Left ventricle myocardium inferior (tissue), 1 donor: Measurements from ENCODE around the gene PPARG. TPM values are rescaled to one million over a fixed set of nuclear protein-coding genes. Genes with fewer than 3 reads are reported as not detected.
"Not testable (repeated sequence)": the region's sequence is repeated elsewhere in the genome, so short reads cannot be mapped to it uniquely, and the experiment has no call there.

Experiments
- DNase-seq: peaks from one replicate; pipeline ENCODE4 v3.0.0-alpha.2; 2020
- H3K27ac ChIP-seq: fragments of 200-600 bp; replicated peaks from 2 replicates; pipeline ENCODE4 v1.8.0; 2021
- H3K27me3 ChIP-seq: fragments of 200-600 bp; 2 replicates; pipeline ENCODE4 v1.8.0; 2021; ENCODE audit warnings: low read depth
- H3K36me3 ChIP-seq: fragments of 200-600 bp; 2 replicates; pipeline ENCODE4 v1.8.0; 2021
- H3K4me1 ChIP-seq: fragments of 200-600 bp; 2 replicates; pipeline ENCODE4 v1.8.0; 2021
- H3K4me3 ChIP-seq: fragments of 200-600 bp; 2 replicates; pipeline ENCODE4 v1.8.0; 2021; ENCODE audit warnings: mild to moderate bottlenecking, moderate library complexity
- H3K9me3 ChIP-seq: fragments of 200-600 bp; replicated peaks from 2 replicates; pipeline ENCODE4 v1.8.0; 2021
- CTCF ChIP-seq: fragments of 200-600 bp; IDR thresholded peaks from 2 replicates; pipeline ENCODE4 v1.8.0; 2021; ENCODE audit warnings: antibody characterized with exemption, mild to moderate bottlenecking, borderline replicate concordance
- intact Hi-C: fragments of 100-400 bp; cut with micrococcal nuclease; formaldehyde crosslinking; loops from one replicate; pipeline ENCODE4 v1.11.0; 2022
- total RNA-seq: library from RNA; stranded (reverse); fragmentation: NEBNext Ultra II Directional; extraction: Animal tissue kit (Norgen Biotek cat#: 25700); gene quantifications from one replicate; pipeline ENCODE4 v1.2.1, GENCODE V29; 2021
- donor health status: DM: no; HTN: yes; CAD: no; lungs with severe emphysema.

The PPARG gene
- total RNA-seq, 1 donor from 2014 or later = 15.6 TPM

GRCh38 chr3:12383218-12383617 lies 94.3 kb downstream of the PPARG start:
- no peak overlapping the region for H3K4me3 ChIP-seq
- intact Hi-C loops = no loop called here
- no peaks in the 10 kb centered on the region for H3K27me3 ChIP-seq
- no peak for TF ChIP-seq CTCF
- H3K36me3 ChIP-seq = peaks cover 31% of the 10 kb centered on the region
- DNase-seq = no peak
- no peak overlapping the region for H3K27ac ChIP-seq
- no peaks in the 10 kb centered on the region for H3K9me3 ChIP-seq
- peaks cover 11% of the 10 kb centered on the region for H3K4me1 ChIP-seq

GRCh38 chr3:12384451-12385233 lies 95.8 kb downstream of the PPARG start:
- H3K9me3 ChIP-seq = no peaks in the 10 kb centered on the region
- intact Hi-C loops = no loop called here
- no peaks in the 10 kb centered on the region for H3K27me3 ChIP-seq
- no peak overlapping the region for H3K4me3 ChIP-seq
- TF ChIP-seq CTCF = no peak
- no peak overlapping the region for H3K27ac ChIP-seq
- H3K4me1 ChIP-seq = peaks cover 6% of the 10 kb centered on the region
- H3K36me3 ChIP-seq = peaks cover 36% of the 10 kb centered on the region
- DNase-seq = no peak

- H3K27ac ChIP-seq, intact Hi-C loops, H3K4me3 ChIP-seq: not testable (repeated sequence)
Observed at GRCh38 chr3:12386514-12387291, 97.8 kb downstream of the PPARG start.

GRCh38 chr3:12388185-12388584 lies 99.3 kb downstream of the PPARG start:
- Histone ChIP-seq H3K27me3 (no peaks in the 10 kb centered on the region), H3K36me3 (peaks cover 12% of the 10 kb centered on the region), H3K27ac (no peak overlapping the region), H3K4me3 (no peak overlapping the region), H3K9me3 (no peaks in the 10 kb centered on the region), H3K4me1 (no peaks in the 10 kb centered on the region)
- intact Hi-C loops = no loop called here
- TF ChIP-seq CTCF = no peak
- no peak for DNase-seq

More at GRCh38 chr3:12386514-12387291, 97.8 kb downstream of the PPARG start:
- H3K27me3 ChIP-seq, H3K4me1 ChIP-seq, H3K9me3 ChIP-seq, DNase-seq: not testable (repeated sequence)
- H3K36me3 ChIP-seq = peaks cover 27% of the 10 kb centered on the region

- intact Hi-C loops = no loop called here
Observed at GRCh38 chr3:12392101-12392878, 103.4 kb downstream of the PPARG start.

More at GRCh38 chr3:12392101-12392878, 103.4 kb downstream of the PPARG start:
- Histone ChIP-seq H3K4me3 (no peak overlapping the region), H3K27me3 (no peaks in the 10 kb centered on the region), H3K9me3 (no peaks in the 10 kb centered on the region), H3K36me3 (peaks cover 6% of the 10 kb centered on the region), H3K27ac (no peak overlapping the region), H3K4me1 (no peaks in the 10 kb centered on the region)
- no peak for TF ChIP-seq CTCF
- DNase-seq = no peak
